ENCODE results near the gene TSKU. TPM values are rescaled to one million over a fixed set of nuclear protein-coding genes. Genes with fewer than 3 reads are reported as not detected.
"Not testable (repeated sequence)": the region's sequence is repeated elsewhere in the genome, so short reads cannot be mapped to it uniquely, and the experiment has no call there.

Gene TSKU, protein sequence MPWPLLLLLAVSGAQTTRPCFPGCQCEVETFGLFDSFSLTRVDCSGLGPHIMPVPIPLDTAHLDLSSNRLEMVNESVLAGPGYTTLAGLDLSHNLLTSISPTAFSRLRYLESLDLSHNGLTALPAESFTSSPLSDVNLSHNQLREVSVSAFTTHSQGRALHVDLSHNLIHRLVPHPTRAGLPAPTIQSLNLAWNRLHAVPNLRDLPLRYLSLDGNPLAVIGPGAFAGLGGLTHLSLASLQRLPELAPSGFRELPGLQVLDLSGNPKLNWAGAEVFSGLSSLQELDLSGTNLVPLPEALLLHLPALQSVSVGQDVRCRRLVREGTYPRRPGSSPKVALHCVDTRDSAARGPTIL
- total RNA-seq (2021), result 89.3 and 99.4 TPM in 2 replicates
- Bru-seq, nascent RNA, result percentile 85 among the genes with signal in this experiment
- percentile 88 among the genes with signal in this experiment for BruChase-seq, experiment 1, labeled RNA remaining after a 2-hour chase
- BruChase-seq, experiment 2, labeled RNA remaining after a 6-hour chase, result percentile 84 among the genes with signal in this experiment
- long read RNA-seq, transcript TSKU-201 (2 exons, 2,712 nt), result major isoform, 137 of 254 reads
- long read RNA-seq, partial matches to known transcripts, result 0 of 254 reads
- long read RNA-seq, other reads (novel, unspliced or antisense), result 115 of 254 reads

DNA sequence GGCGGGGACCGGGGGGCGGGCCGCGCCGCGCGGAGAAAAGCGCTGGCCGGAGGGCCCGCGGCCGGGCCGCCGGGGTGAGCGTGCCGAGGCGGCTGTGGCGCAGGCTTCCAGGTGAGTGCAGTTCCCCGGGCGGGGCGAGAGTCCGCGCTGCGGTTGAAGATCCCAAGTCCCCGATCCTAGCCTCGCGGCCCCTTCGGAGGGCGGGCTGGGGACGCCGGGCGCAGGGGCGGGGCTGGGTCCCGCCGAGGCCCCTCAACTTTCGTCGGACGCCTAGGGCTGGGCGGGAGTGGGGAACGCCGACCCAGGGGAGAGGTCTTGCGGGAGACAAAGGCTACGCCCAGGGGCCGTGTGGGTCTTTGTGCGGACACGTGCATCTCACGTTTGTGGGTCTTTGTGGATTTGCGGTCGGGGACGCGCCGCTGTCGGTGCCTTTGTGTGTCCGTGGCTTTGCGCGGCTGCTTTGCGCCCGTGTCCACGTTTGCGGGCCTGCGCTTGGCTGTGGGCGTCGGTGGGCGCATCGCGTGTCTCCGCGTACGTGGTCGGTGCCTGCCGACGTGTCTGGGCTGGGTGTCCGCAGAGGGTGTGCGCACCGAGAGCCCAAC, at the start of gene TSKU:
Gene TSKU (plus strand): TSS at position 63 of the 602 bp plus-strand sequence. CDS start 12,261 bp downstream, outside the sequence.
- Histone ChIP-seq H3K79me2 (ENCODE audit: low read depth) (peaks cover 85% of the 10 kb centered on the region), H3K4me1 (replicated peaks; ENCODE audit: insufficient read depth) (peaks cover 47% of the 10 kb centered on the region), H3K4me2 (peak within 1 kb of the TSS; percentile 98), H3K27ac (peak within 1 kb of the TSS; percentile 85), H3K9me2 (ENCODE audit: insufficient read depth) (no peaks in the 10 kb centered on the region), H2AFZ (peak within 1 kb of the TSS; percentile 70), H3K27me3 (ENCODE audit: insufficient read depth, low read depth) (no peaks in the 10 kb centered on the region), H4K20me1 (ENCODE audit: insufficient read depth) (peaks cover 31% of the 10 kb centered on the region), H3K36me3 (ENCODE audit: low read depth) (peaks cover 40% of the 10 kb centered on the region), H3F3A (ENCODE audit: insufficient read depth, low read depth) (peaks cover 51% of the 10 kb centered on the region), H3K4me3 (peak within 1 kb of the TSS; percentile 94), H3K9me3 (ENCODE audit: insufficient read depth, low read depth) (no peaks in the 10 kb centered on the region)
- BruUV-seq (replicated peaks), result no TSS peak
- ChIA-PET POLR2A (ENCODE audit: unreplicated experiment) (interaction anchor here (1.3 kb wide), 1 partner anchor 13 kb away, joined by 24 read pairs; no protein-coding TSS in a partner anchor), CTCF (no interaction called here)
- no peak for TF ChIP-seq EZH2 (IDR thresholded peaks at IDR 0.05; ENCODE audit: low read depth)
- TF ChIP-seq, protein P1, sequence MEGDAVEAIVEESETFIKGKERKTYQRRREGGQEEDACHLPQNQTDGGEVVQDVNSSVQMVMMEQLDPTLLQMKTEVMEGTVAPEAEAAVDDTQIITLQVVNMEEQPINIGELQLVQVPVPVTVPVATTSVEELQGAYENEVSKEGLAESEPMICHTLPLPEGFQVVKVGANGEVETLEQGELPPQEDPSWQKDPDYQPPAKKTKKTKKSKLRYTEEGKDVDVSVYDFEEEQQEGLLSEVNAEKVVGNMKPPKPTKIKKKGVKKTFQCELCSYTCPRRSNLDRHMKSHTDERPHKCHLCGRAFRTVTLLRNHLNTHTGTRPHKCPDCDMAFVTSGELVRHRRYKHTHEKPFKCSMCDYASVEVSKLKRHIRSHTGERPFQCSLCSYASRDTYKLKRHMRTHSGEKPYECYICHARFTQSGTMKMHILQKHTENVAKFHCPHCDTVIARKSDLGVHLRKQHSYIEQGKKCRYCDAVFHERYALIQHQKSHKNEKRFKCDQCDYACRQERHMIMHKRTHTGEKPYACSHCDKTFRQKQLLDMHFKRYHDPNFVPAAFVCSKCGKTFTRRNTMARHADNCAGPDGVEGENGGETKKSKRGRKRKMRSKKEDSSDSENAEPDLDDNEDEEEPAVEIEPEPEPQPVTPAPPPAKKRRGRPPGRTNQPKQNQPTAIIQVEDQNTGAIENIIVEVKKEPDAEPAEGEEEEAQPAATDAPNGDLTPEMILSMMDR (conservative IDR thresholded peaks at IDR 0.05), result no peak
- DNase-seq, result no peak
- intact Hi-C loops (cut with micrococcal nuclease; ENCODE audit: unreplicated experiment), result loop anchor here (10.0 kb wide), 1 partner anchor 339 kb away; the partner anchor contains the start of gene EMSY

DNA sequence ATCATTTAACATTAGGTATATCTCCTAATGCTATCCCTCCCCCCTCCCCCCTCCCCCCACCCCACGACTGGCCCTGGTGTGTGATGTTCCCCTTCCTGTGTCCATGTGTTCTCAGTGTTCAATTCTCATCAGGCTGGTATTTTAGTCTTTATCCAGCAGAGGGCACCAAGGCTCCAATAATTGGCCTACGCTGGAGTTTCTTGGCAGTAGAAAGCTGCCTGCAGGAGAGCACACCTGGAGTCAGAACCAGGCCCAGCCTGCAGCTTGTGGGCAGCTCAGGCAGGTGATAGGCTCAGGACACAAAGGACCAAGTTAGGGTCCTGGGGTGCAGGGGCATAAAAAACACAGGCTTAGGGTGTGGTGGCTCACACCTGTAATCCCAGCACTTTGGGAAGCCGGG, 49.2 kb upstream of the TSKU start:
- H3K4me3 ChIP-seq; H3K27me3 ChIP-seq (ENCODE audit: insufficient read depth, low read depth); H3K4me2 ChIP-seq; H3K79me2 ChIP-seq (ENCODE audit: low read depth); H2AFZ ChIP-seq; H3K4me1 ChIP-seq (replicated peaks; ENCODE audit: insufficient read depth); BruUV-seq (replicated peaks); H3K27ac ChIP-seq; H3F3A ChIP-seq (ENCODE audit: insufficient read depth, low read depth); H3K36me3 ChIP-seq (ENCODE audit: low read depth); H3K9me2 ChIP-seq (ENCODE audit: insufficient read depth); H3K9me3 ChIP-seq (ENCODE audit: insufficient read depth, low read depth); H4K20me1 ChIP-seq (ENCODE audit: insufficient read depth): not testable (repeated sequence)
- intact Hi-C loops (cut with micrococcal nuclease; ENCODE audit: unreplicated experiment), result loop anchor here (1.0 to 2.0 kb wide), 5 partner anchors 65 to 455 kb away; no protein-coding TSS in a partner anchor
- peak; percentile 66 to 77 for DNase-seq
- TF ChIP-seq, protein P1 (conservative IDR thresholded peaks at IDR 0.05), result peak; percentile 89
- POLR2A ChIA-PET (ENCODE audit: unreplicated experiment), result interaction anchor here (0.6 to 1.0 kb wide), 4 partner anchors 27 to 238 kb away, joined by 4 to 6 read pairs (median 6); no protein-coding TSS in a partner anchor
- CTCF ChIA-PET, result interaction anchor here (0.6 to 2.3 kb wide), 11 partner anchors 9 to 312 kb away, joined by 3 to 29 read pairs (median 4); no protein-coding TSS in a partner anchor
